DOHH2 (cell line): Measurements from ENCODE around the gene CALB2.

Source experiments
- H3F3A ChIP-seq: fragments of 200-600 bp; sonication (generic), shearing (Covaris generic); 2 replicates; pipeline ENCODE4 v1.6.0; 2016; ENCODE audit warnings: antibody characterized with exemption, mild to moderate bottlenecking; ENCODE audit not compliant: control insufficient read depth, insufficient read depth
- H3K27ac ChIP-seq: fragments of 200-600 bp; sonication (generic); 2 replicates; pipeline ENCODE4 v1.5.1; 2014; ENCODE audit warnings: low read depth, mild to moderate bottlenecking, low read length, moderate library complexity
- H3K27me3 ChIP-seq: fragments of 200-600 bp; sonication (generic); 2 replicates; pipeline ENCODE4 v1.6.1; 2014; ENCODE audit warnings: mild to moderate bottlenecking, low read length, mixed read lengths; ENCODE audit not compliant: control insufficient read depth
- H3K36me3 ChIP-seq: fragments of 200-600 bp; sonication (generic); 2 replicates; pipeline ENCODE4 v1.6.1; 2014; ENCODE audit warnings: mild to moderate bottlenecking, low read length, moderate library complexity, mixed read lengths; ENCODE audit not compliant: control insufficient read depth
- H3K4me1 ChIP-seq: fragments of 200-600 bp; sonication (generic); 2 replicates; pipeline ENCODE4 v1.6.1; 2014; ENCODE audit warnings: mild to moderate bottlenecking, low read length, mixed read lengths; ENCODE audit not compliant: control insufficient read depth
- H3K4me2 ChIP-seq: fragments of 200-600 bp; sonication (generic); 2 replicates; pipeline ENCODE4 v1.6.0; 2014; ENCODE audit warnings: mild to moderate bottlenecking, low read length, moderate library complexity
- H3K4me3 ChIP-seq: fragments of 200-600 bp; sonication (generic); 2 replicates; pipeline ENCODE4 v1.5.1; 2014; ENCODE audit warnings: mild to moderate bottlenecking, low read length, mixed read lengths
- H3K79me2 ChIP-seq: fragments of 200-600 bp; sonication (generic); 2 replicates; pipeline ENCODE4 v1.6.1; 2014; ENCODE audit warnings: mild to moderate bottlenecking, low read length, mixed read lengths; ENCODE audit not compliant: control insufficient read depth
- H3K9me2 ChIP-seq: fragments of 200-600 bp; sonication (generic); replicated peaks from 2 replicates; pipeline ENCODE4 v1.6.1; 2014; ENCODE audit warnings: mild to moderate bottlenecking, low read length, mixed read lengths; ENCODE audit not compliant: control insufficient read depth
- H3K9me3 ChIP-seq: fragments of 200-600 bp; sonication (generic); 2 replicates; pipeline ENCODE4 v1.6.1; 2014; ENCODE audit warnings: antibody characterized with exemption, low read length, mixed read lengths; ENCODE audit not compliant: control insufficient read depth, insufficient read depth
- H4K20me1 ChIP-seq: fragments of 200-600 bp; sonication (generic); 2 replicates; pipeline ENCODE4 v1.6.0; 2014; ENCODE audit warnings: low read depth, mild to moderate bottlenecking, antibody characterized with exemption, low read length, moderate library complexity; ENCODE audit not compliant: control insufficient read depth, insufficient read depth
- CTCF ChIP-seq: fragments of 200-600 bp; sonication (generic); IDR thresholded peaks from one replicate; pipeline ENCODE4 v1.5.1; 2014; ENCODE audit warnings: antibody characterized with exemption, mild to moderate bottlenecking, low read depth, low read length; ENCODE audit not compliant: poor library complexity, severe bottlenecking
- EZH2phosphoT487 ChIP-seq: fragments of 200-600 bp; sonication (generic); IDR thresholded peaks from 2 replicates; pipeline ENCODE4 v1.6.1; 2017; ENCODE audit warnings: borderline replicate concordance, mild to moderate bottlenecking, antibody characterized with exemption, low read length, moderate library complexity, mixed read lengths

Gene CALB2

GRCh38 chr16:71423016-71423415 is 64.5 kb downstream of the CALB2 start:
- Histone ChIP-seq H3K27me3 (peaks cover 6% of the 10 kb centered on the region; the same call in 1 of the 2 replicates), H3F3A (no peaks in the 10 kb centered on the region)

GRCh38 chr16:71423865-71424264 is 65.3 kb downstream of the CALB2 start:
- H3K4me1 ChIP-seq: no peaks in the 10 kb centered on the region
- H3K4me3 ChIP-seq: no peak overlapping the region
- H3K9me3 ChIP-seq: peaks cover 2% of the 10 kb centered on the region; the same call in 1 of the 2 replicates
- no peaks in the 10 kb centered on the region for H3K36me3 ChIP-seq
- H3K79me2 ChIP-seq: no peaks in the 10 kb centered on the region
- no peaks in the 10 kb centered on the region for H3F3A ChIP-seq
- no peak overlapping the region for H3K4me2 ChIP-seq
- H4K20me1 ChIP-seq: no peaks in the 10 kb centered on the region
- no peak for TF ChIP-seq EZH2phosphoT487
- no peak for TF ChIP-seq CTCF
- no peaks in the 10 kb centered on the region for H3K9me2 ChIP-seq
- H3K27me3 ChIP-seq: no peaks in the 10 kb centered on the region; the same call in 1 of the 2 replicates
- no peak overlapping the region for H3K27ac ChIP-seq

More at GRCh38 chr16:71423016-71423415, 64.5 kb downstream of the CALB2 start:
- H3K4me3 ChIP-seq: no peak overlapping the region
- H3K79me2 ChIP-seq: no peaks in the 10 kb centered on the region
- no peaks in the 10 kb centered on the region for H3K36me3 ChIP-seq
- H4K20me1 ChIP-seq: no peaks in the 10 kb centered on the region
- H3K9me3 ChIP-seq: no peaks in the 10 kb centered on the region
- no peak overlapping the region for H3K4me2 ChIP-seq
- TF ChIP-seq CTCF (no peak), EZH2phosphoT487 (no peak)
- no peaks in the 10 kb centered on the region for H3K4me1 ChIP-seq
- no peaks in the 10 kb centered on the region for H3K9me2 ChIP-seq
- H3K27ac ChIP-seq: no peak overlapping the region

GRCh38 chr16:71424626-71425025 is 66.1 kb downstream of the CALB2 start:
- Histone ChIP-seq H3K79me2 (no peaks in the 10 kb centered on the region), H3K27me3 (no peaks in the 10 kb centered on the region), H3K36me3 (no peaks in the 10 kb centered on the region), H3K4me3 (no peak overlapping the region), H3K9me3 (peaks cover 5% of the 10 kb centered on the region; the same call in 1 of the 2 replicates), H3F3A (no peaks in the 10 kb centered on the region), H4K20me1 (no peaks in the 10 kb centered on the region), H3K4me2 (no peak overlapping the region), H3K27ac (no peak overlapping the region), H3K4me1 (no peaks in the 10 kb centered on the region), H3K9me2 (no peaks in the 10 kb centered on the region)
- TF ChIP-seq CTCF: no peak
- TF ChIP-seq EZH2phosphoT487: no peak
